A549 (cell line): ENCODE data around the gene STRN3.

Experiments
- CTCF ChIP-seq: fragments of >200 bp; sonication (Bioruptor Twin); formaldehyde crosslinking; IDR thresholded peaks from 3 replicates; pipeline ENCODE4 v1.5.1; 2016
- ELK1 ChIP-seq: fragments of 150-350 bp; IDR thresholded peaks from 2 replicates; pipeline ENCODE4 v1.6.1; 2014; ENCODE audit warnings: low read depth, mild to moderate bottlenecking, low read length
- EP300 ChIP-seq, 2 experiments: fragments of >200 bp; sonication (Bioruptor Twin); formaldehyde crosslinking; IDR thresholded peaks; 2 replicates in 1 of 2; 3 replicates in 1 of 2; pipeline ENCODE4 v1.6.1; 2016 to 2017
- FOSL2 ChIP-seq, 2 experiments: fragments of 450-650 bp in 1 of 2; fragments of >200 bp in 1 of 2; sonication (Bioruptor Twin) in 1 of 2; formaldehyde crosslinking; IDR thresholded peaks; 2 replicates each; pipeline versions ENCODE4 v1.5.0 to v1.6.1; 2016 to 2020; ENCODE audit warnings: mild to moderate bottlenecking in 1 of 2, moderate library complexity in 1 of 2
- JUN ChIP-seq, 2 experiments: fragments of >200 bp; sonication (Bioruptor Twin); formaldehyde crosslinking; IDR thresholded peaks; 2 replicates in 1 of 2; 3 replicates in 1 of 2; pipeline ENCODE4 v1.6.1; 2016 to 2017
- JUNB ChIP-seq: fragments of >200 bp; sonication (Bioruptor Twin); formaldehyde crosslinking; IDR thresholded peaks from 2 replicates; pipeline ENCODE4 v1.6.1; 2016
- MYC ChIP-seq: IDR thresholded peaks from 2 replicates; pipeline ENCODE4 v1.6.1; 2012; ENCODE audit warnings: mild to moderate bottlenecking, inconsistent platforms, low read length, improper control_type of control experiment, borderline replicate concordance
- PBX3 ChIP-seq: IDR thresholded peaks from 2 replicates; pipeline ENCODE4 v1.6.1; 2012
- POLR2A ChIP-seq: IDR thresholded peaks from 2 replicates; pipeline ENCODE4 v1.6.1; 2012; ENCODE audit warnings: mild to moderate bottlenecking, low read length
- RAD21 ChIP-seq, 2 experiments: fragments of >200 bp in 1 of 2; sonication (Bioruptor Twin) in 1 of 2; formaldehyde crosslinking in 1 of 2; IDR thresholded peaks in 1 of 2; conservative IDR thresholded peaks in 1 of 2; 2 replicates in 1 of 2; 3 replicates in 1 of 2; pipeline ENCODE4 v1.6.1; 2012 to 2018; ENCODE audit warnings: inconsistent platforms in 1 of 2
- SMC3 ChIP-seq: fragments of >200 bp; sonication (Bioruptor Twin); formaldehyde crosslinking; IDR thresholded peaks from 3 replicates; pipeline ENCODE4 v1.6.1; 2018; ENCODE audit warnings: inconsistent platforms
- ZFP36 ChIP-seq: fragments of 450-650 bp; IDR thresholded peaks from 2 replicates; pipeline ENCODE4 v1.6.1; 2014; ENCODE audit warnings: borderline replicate concordance; ENCODE audit not compliant: partially characterized antibody
- ZNF302 ChIP-seq: fragments of 250-450 bp; sonication (Bioruptor Pico); IDR thresholded peaks from 2 replicates; pipeline ENCODE4 v1.9.0; 2021; ENCODE audit warnings: inconsistent platforms, mild to moderate bottlenecking, moderate library complexity

- TF ChIP-seq CTCF: no peak
- TF ChIP-seq ZNF302: no peak
- no peak for TF ChIP-seq EP300 (IDR thresholded peaks at IDR 0.05)
- TF ChIP-seq POLR2A: no peak
- TF ChIP-seq JUNB: no peak
- TF ChIP-seq ZFP36: no peak
- TF ChIP-seq RAD21 (conservative IDR thresholded peaks at IDR 0.05 in 1 of 2, IDR thresholded peaks at IDR 0.05 in 1 of 2): no peak
- TF ChIP-seq SMC3: no peak
- no peak for TF ChIP-seq ELK1
- no peak for TF ChIP-seq MYC
- TF ChIP-seq JUN (IDR thresholded peaks at IDR 0.05): no peak
- no peak for TF ChIP-seq PBX3
- TF ChIP-seq FOSL2 (IDR thresholded peaks at IDR 0.05): no peak
- no peak for TF ChIP-seq FOSL2 (CRISPR knock-in tag; IDR thresholded peaks at IDR 0.05)
Observed at GRCh38 chr14:30940886-30941285, 85.3 kb downstream of the STRN3 start.
